ENCODE measurements around the gene PRPF19.

Gene PRPF19

DNA sequence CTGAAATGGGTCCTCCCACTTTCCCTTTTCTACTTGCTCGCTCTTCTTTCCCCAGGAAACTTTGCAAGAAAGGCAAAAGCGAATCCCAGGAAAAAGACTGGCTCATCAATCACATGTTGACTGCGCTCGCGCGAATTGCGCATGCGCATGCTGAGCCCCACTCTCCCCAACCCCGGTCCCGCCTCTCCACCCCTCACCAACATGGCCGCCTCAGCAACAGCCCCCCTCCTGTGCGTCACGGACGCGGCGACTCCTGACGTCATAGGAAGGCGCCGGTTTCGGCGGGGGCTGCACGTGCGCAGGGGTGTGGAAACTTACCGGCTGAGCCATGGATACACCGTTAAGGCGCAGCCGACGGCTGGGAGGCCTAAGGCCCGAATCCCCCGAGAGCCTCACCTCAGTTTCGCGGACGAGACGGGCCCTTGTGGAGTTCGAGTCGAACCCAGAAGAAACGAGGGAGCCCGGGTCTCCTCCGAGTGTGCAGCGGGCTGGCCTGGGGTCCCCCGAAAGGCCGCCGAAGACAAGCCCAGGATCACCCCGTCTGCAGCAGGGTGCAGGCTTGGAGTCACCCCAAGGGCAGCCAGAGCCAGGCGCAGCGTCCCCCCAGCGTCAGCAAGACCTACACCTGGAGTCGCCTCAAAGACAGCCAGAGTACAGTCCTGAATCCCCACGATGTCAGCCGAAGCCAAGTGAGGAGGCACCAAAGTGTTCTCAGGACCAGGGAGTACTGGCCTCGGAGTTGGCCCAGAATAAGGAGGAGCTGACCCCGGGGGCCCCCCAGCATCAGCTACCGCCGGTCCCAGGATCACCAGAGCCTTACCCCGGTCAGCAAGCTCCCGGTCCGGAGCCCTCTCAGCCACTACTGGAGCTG, 64.4 kb downstream of the PRPF19 start, which contains the start of gene CCDC86:
Gene CCDC86, plus strand, starts transcription at position 317 of the 871 bp plus-strand sequence. Its CDS starts 12 bp downstream, at position 329.
- DNase-seq (ENCODE audit: low spot score), result peak; percentile 100

Measured in iPS-NIHi11 (cell line).